Left renal pelvis (tissue), 4 donors: ENCODE results near the gene RAD51B. TPM values are rescaled to one million over a fixed set of nuclear protein-coding genes. Genes with fewer than 3 reads are reported as not detected.
"Not testable (repeated sequence)": the region's sequence is repeated elsewhere in the genome, so short reads cannot be mapped to it uniquely, and the experiment has no call there.

Experiments
- DNase-seq, 4 donors: peaks; one replicate each; pipeline ENCODE4 v3.0.0-alpha.2; 2013; ENCODE audit warnings: low read depth in 4 of 4, low spot score in 3 of 4
- polyA plus RNA-seq, 4 donors: library from polyadenylated mRNA; unstranded; fragments of 120-200 nt; gene quantifications; one replicate each; pipeline ENCODE4 v1.2.1, GENCODE V29; 2013; ENCODE audit not compliant: insufficient read length in 4 of 4

Gene RAD51B
- polyA plus RNA-seq, 4 donors, result 9.4 to 12.6 (median 11.6) TPM

DNA sequence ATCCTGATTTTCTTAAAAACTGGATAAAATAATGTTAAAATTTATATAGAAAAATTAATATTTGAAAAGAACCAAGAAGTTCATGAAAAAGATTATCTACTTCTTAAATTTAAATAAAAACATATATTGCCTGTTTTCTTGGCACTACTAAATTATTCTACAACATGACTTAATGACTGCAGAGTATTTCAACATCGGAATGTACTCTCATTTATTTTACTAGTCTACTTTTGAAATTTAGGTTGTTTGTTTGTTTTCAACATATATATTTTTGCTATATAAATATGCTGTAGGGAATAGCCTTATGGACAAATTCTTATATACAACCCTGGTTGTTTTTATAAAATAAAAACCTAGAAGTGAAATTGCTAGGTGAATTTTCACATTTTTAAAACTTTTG, 231.6 kb downstream of the RAD51B start:
- no peak for DNase-seq

DNA sequence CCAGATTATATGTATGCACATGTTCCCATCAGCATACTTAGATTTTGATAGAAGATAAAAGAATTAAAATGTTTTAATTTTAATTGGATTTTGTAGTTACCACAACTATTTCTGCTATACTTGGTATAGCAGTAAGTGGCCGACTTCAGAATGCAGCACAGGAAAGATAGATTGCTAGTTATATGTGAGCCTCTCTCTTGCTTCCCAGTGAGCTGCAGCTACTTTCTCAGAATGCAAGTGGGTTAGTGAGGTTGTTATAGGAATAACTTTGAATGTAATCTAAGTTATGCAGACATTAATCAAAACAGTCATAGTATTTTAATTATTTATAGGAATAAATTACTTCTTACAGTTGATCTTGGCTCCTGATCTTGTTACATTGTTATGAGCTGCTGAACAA, 240.6 kb downstream of the RAD51B start:
- DNase-seq, result no peak

GRCh38 chr14:68062651-68063050, 243.1 kb downstream of the RAD51B start:
- no peak for DNase-seq

- no peak for DNase-seq
Observed at GRCh38 chr14:68065322-68065721, 245.7 kb downstream of the RAD51B start.

DNA sequence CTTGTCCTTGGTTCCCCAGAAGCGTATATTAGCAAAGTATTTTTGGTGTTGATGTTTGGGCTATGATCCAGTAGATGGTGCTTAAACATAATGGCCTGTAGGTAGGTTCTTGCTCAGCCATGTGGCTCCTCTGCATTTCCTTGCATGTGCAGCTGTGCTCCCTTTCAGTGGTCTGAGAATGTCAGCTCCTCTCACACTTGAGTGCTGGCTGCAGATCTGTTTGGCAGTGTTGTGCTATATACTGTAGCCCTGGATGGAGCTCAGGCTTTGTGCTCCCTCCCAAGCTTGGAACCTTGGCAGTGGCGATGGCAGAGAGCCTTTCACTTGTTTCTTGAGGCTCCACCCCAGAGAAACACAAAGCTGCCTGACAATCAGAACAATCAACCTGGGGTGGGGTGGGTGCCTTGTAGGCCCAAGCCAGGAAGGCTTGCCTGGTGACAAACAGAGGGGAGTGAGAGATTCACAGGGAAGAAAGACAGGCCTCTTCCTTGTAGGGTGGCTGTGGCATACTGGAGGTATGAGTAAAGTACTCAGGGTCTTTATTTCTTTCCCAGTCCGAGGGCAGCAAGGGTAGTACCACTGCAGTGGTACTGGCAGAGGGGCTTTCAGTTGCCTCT, 255.3 kb downstream of the RAD51B start:
- no peak for DNase-seq

- no peak for DNase-seq
Observed at GRCh38 chr14:68075382-68076029, 255.9 kb downstream of the RAD51B start.

- DNase-seq, result no peak
Observed at GRCh38 chr14:68076451-68076850, 256.9 kb downstream of the RAD51B start.

DNA sequence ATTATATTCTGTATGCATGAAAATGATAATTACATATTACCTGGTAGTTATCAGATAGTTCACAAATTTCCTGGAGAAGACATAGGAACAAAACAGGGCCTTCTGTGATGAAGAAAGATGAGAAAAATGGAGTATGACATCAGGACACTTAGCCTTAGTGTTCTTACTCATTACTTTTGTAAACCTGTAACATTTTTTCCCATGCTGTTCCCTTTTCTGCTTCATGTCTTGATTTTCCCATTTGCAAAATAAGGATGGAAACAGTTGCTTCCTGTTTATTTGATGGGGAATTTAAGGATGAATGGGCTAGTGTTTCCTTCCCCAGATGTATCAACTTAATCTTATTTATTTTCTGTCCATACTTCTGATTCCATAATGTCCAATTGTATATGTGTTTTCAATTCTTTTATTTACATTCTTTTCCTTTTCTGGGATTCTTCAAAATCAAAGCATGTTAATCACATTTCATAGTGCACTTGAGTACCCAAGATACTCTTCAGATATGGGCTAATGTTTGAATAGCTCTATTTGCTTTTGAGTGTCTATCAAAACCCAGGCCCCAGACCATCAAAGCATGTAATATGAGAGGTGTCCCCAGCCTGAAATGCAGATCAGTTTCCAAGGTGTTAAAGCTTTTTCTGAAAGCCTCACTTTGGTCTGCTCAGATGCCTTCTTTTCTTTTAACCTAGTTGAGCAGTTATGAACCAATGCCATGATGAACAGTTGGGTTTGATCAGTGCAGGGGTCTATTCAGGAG, 260.5 kb downstream of the RAD51B start:
- no peak for DNase-seq

- no peak for DNase-seq
Observed at GRCh38 chr14:68081489-68081888, 261.9 kb downstream of the RAD51B start.

DNA sequence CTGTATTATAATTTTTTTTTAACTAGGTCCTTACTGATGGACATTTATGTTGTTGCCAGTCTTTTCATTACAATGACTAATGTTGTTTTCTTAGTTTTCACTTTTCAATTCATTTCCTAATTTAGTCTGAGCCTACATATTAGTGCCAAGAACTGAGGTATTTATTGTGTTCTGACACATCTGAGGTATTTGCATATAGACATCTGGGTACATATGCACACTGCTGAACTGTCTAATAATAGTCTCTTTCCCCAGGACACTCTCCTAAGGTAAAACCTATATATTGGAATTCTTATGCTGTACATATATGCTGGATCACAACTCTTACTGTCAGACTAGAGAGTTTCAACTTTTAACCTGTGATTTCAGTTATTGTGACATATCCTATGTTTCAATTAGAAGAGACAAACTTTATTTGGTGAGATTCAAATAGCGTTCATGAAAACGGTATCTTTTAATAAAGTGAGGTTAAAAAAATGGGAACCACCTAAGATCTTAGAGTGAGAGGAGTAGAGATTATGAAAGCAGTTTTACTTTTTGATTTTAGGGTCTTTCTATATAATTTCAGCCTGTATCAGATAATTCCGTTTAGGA, 263.2 kb downstream of the RAD51B start:
- DNase-seq, result no peak

GRCh38 chr14:68084256-68084655, 264.7 kb downstream of the RAD51B start:
- DNase-seq, result no peak

- DNase-seq, result no peak
Observed at GRCh38 chr14:68085742-68086141, 266.2 kb downstream of the RAD51B start.

- peak in 1 of 4 donors; percentile 48 for DNase-seq
Observed at GRCh38 chr14:68088451-68088854, 268.9 kb downstream of the RAD51B start.

DNA sequence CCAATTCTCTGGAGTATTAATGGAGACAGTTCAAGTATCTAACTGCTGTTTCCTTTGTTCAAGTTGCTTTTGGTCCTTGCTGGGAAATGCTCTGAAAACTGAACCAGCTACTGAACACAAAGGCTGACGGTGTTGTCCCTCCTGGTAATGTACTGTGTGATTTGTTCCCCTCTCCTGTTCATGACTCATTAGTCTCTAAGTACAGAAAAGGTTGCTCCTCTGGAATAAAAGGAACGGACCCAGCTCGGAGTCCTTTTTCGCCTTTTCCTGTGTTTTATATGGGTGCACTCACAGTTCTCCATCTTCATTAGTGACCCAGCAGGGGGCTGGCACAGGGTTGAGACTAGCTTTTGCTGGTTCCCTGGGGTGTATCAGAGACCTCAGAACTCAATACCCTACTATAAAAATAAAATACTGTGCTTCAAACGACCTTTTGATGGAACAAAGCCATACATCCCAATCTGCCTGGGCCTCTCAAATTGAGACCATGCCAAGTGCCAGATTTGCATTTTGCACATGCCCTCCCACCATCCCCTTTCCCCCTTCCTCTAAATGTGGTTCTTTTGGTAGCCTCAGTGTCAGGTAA, 269.7 kb downstream of the RAD51B start:
- peak in 1 of 4 donors; percentile 50 for DNase-seq

GRCh38 chr14:68094158-68094557, 274.6 kb downstream of the RAD51B start:
- no peak for DNase-seq

- no peak for DNase-seq
Observed at GRCh38 chr14:68094752-68095151, 275.2 kb downstream of the RAD51B start.

DNA sequence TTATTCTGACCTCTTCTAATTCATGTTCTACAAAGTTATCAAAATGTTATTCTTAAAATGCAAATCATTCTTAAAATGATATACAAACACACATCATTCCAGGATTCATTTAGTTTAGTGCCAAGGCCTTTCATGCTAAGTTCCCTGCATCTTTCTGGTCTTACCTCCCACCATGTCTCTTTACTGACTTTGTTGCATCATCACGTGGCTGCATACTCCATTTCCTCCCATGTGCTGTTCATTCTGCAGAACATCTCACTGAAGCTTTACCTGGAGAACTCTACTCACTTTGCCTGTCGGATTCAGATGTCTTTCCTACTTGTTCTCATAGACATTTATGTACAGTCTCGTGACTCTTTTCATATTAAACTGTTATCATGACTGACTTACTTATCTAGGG, 278.1 kb downstream of the RAD51B start:
- no peak for DNase-seq

- DNase-seq, result no peak
Observed at GRCh38 chr14:68098834-68099233, 279.3 kb downstream of the RAD51B start.

DNA sequence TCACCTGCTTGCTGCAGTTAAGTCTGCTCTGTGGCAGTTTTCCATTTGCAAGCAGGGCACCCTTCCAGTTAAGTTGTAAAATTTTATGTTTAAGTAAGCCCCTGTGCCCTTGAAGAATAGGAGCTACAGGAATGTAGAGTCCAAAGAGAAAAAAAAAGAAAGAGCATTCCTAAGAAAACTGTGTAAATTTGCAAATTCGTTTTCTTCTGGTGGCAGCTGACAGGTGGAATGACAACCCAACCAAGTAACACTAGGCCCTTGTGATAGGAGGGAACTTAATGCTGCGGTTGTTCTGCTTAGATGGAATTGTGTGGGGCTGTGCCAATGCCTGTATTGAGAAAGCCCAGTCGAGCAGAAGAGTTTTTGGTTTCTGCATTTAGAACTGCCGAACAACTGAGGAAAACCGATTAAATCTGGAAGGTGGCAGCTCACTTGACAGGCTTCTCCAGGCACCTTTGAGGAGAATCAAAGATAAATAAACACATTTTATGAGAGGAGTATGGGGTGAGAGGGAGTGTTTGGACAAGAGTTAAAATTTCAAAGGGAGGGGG, 280.0 kb downstream of the RAD51B start:
- peak in 1 of 4 donors; percentile 48 for DNase-seq

DNA sequence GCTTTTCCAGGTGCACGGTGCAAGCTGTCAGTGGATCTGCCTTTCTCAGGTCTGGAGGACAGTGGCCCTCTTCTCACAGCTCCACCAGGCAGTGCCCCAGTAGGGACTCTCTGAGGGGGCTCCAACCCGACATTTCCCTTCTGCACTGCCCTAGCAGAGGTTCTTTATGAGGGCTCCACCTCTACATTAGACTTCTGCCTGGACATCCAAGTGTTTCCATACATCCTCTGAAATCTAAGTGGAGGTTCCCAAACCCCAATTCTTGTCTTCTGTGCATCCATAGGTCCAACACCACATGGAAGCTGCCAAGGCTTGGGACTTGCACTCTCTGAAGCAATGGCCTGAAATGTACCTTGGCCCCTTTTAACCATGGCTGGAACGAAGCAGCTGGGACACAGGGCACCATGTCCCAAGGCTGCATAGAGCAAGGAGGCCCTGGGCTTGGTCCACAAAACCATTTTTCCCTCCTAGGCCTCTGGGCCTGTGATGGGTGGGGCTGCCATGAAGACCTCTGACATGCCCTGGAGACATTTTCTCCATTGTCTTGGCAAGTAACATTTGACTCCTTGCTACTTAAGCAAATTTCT, 282.2 kb downstream of the RAD51B start:
- not testable (repeated sequence) for DNase-seq
